GM18873 (cell line): Measurements from ENCODE around the gene CPEB4.

Experiments used
- ATAC-seq: cut with Tn5 transposase; IDR thresholded peaks from one replicate; pipeline ENCODE4 v1.9.1; 2021; ENCODE audit warnings: mild to moderate bottlenecking, moderate library complexity, moderate number of reproducible peaks; ENCODE audit not compliant: unreplicated experiment, low FRiP score

The CPEB4 gene

DNA sequence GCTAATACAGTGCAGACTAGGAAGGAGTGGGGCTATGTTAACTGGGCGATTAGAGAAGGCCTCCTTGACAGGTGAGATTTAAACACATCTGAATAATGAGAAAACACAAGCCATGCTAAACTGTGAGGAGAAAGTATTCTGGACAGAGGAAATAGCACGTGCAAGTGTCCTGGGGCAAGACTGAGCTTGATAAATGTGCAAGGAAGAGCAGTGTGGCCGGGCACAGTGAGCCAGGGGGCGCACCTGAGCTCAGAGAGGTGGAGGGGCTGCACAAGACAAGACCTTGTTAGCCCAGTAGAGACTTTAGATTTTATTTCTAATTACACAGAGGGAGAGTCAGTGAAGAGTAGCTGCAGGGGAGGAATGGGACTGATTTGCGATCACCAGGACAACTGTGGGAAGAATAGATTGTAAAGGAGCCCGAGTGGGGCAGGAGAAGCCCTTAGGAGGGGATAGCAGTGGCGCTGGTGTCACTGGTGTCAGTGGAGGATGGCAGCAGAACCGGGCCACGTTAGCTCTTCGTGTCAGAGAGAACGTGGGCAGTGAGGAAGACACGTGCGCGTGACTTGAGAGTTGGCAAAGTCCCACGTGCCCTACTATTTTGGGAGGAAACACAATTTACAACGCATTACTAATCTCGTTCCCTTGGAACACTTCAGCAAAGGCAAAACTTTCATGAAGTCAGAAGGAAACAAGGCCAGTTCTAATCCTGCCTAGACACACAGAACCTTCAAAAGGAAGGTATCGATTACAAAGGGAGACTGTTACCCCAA lies 82.9 kb downstream of the CPEB4 start:
- ATAC-seq = no peak

GRCh38 chr5:173971681-173972345 lies 83.7 kb downstream of the CPEB4 start:
- no peak for ATAC-seq

DNA sequence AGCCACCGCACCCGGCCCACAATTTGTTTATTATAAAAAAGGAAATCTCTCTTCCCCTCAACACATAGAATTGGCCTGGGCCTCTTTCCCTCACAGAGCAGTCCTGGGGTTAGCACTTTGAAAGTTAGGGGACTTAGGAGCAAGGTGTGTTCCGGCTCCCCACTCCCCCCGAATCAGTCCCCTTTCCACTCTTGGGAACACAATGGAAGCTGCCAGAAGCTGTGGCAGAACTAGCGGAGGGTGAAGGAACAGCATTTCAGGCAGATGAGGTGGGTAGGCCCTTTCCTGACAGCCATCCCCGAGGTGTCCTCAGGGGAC lies 84.4 kb downstream of the CPEB4 start:
- ATAC-seq = no peak

DNA sequence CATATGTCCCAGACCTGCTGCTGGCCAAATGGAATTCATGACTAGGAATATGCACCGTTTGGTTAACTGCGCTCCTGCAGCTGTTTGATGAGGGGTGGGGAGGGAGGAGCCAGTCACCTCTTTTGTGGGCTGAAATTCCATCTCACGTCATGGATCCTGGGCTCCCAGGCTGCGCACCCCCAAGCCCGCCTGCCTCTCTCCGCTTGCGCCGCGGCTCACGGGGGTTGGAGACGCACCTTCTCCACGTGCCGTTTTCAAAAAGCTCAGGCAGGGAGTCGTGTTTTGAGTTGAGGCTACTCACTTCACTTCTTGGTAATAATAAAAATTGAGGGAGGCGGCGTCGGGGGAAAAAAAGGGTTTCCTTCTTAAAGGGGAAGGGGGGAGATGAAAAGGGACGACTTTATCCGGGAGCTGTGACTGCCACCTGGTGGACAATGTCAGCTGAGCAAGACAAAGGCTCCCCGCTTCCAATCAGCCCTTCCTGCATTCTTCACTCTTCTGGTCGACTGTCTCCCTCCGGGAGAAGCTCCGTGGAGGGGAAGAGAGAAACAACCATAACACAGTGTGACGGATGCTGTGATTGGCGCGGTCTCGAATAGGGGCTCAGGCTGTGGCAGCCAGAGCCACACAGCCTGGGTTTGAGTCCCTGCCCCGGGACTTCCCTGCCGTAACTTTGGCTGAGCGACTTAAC lies 84.9 kb downstream of the CPEB4 start:
- ATAC-seq = no peak

- ATAC-seq = no peak
Measured at GRCh38 chr5:173973616-173973969, 85.4 kb downstream of the CPEB4 start.

GRCh38 chr5:173974688-173975239 lies 86.6 kb downstream of the CPEB4 start:
- no peak for ATAC-seq

GRCh38 chr5:173981185-173981761 lies 93.1 kb downstream of the CPEB4 start:
- ATAC-seq = no peak

DNA sequence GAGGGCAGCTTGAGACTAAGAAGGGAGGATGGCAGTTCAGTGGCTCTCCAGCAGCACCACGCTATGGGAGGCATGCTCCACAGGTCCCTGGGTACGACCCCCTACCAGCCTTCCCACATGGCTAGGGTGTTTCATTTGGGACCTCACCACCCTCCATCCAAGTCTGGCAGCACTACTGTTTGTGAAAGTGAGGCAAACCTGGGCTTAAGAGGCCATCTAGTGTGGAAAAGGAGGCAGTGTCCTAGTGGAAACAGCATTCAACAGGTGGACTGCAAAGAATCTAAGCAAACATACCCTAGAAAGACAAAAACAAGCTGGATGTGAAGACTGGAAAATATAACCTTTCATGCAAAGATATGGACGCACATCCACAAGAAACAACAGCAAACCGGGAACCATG lies 96.1 kb downstream of the CPEB4 start:
- ATAC-seq = no peak

- ATAC-seq = no peak
Measured at GRCh38 chr5:173988554-173989431, 100.6 kb downstream of the CPEB4 start, which contains the start of gene C5orf47. Gene C5orf47, plus strand, starts transcription at chr5:173989170. Its CDS starts 94 bp downstream, at chr5:173989264.

- ATAC-seq = no peak
Measured at GRCh38 chr5:173989432-173990082, 101.4 kb downstream of the CPEB4 start.

DNA sequence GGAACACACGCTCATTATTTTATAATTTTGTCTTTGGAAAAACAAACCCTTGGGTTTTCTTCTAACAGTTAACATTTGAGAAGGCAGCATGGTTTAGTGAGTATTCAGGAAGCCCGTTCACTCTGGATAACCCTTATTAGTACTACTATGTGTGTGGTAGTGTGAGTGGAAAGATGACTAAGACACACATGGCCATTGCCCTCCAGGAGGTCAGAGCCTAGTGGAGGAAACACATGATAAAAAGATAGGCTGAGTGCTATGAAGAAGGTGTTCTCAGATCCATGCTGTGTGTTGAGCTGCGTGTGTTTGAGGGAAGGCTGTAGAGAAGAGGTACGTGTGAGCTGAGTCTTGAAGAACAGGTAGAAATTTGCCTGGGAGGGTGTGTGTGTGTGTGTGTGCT lies 109.2 kb downstream of the CPEB4 start:
- ATAC-seq = no peak

GRCh38 chr5:173998531-173998930 lies 110.4 kb downstream of the CPEB4 start:
- no peak for ATAC-seq

DNA sequence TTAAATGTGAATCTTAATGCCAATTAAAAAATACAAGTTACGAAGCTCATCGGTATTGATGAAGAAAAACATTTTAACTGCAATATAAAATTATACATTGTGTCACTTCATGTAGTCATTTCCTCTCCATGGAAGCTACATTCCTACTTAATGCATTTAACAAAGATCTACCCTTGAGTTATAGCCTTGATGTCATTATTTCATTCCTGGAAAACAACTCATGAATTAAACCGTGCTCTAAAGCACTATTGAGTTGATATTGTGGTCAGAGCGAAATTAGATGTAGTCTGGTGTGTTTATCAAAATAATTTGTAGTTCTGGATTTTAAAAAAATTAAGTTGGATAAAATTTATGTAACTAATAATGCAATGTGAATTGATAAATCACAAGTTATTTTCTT lies 111.9 kb downstream of the CPEB4 start:
- ATAC-seq = no peak

DNA sequence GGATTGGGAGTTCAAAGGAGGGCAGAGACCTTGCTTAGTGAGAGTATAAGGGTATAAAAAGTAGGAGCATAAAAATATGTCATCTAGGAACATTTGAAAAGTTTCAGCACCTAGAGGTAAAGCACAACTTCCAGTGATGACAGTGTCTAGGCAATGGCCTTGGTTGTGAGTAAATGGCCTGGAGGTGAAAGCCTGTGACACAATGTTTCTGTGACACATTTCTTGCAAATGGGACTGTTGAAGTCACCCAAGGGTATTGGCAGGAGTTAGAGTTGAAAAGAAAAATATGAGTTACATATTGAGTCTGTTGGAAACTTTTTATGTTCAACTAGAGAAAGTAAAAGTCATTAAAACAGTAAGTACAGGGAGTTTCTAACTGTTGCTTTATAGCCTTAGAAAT lies 115.6 kb downstream of the CPEB4 start:
- no peak for ATAC-seq

DNA sequence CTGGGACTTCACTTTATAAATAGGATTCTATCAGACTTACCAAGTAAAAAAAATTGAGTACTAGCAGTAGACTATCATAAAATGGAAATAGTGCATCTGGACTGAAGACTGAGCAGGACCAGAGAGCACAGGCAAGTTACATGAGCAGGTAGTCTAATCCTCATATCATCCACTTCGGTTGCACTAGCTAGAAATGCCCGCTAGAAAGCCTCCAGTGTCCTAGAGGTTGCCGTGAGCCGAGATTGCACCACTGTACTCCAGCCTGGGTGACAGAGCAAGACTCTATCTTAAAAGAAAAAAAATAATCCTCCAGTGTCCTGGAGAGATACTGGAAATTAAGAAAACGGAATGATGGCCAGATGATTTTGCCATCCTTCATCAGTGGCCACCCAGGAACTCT lies 120.8 kb downstream of the CPEB4 start:
- ATAC-seq = no peak

DNA sequence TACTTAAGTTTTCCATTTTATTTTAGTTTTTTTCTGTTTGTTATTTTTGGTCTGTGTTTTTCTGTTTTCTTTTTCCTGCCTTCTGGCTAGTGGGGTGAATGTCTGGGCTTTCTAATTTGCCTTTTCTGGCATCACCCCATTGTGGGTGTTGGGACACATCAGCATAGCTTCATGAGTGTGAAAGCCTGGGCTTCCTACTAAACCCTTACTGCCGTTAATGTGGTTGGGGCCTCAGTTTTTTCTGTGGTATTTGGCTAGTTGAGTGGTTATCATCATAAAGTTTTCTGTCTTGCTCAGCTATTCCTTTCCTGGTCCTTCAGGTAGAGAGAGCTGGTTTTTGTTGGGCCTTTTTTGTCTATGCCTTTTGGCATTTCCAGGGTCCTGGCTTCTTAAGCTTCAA lies 122.2 kb downstream of the CPEB4 start:
- ATAC-seq = no peak

- no peak for ATAC-seq
Measured at GRCh38 chr5:174011441-174011840, 123.3 kb downstream of the CPEB4 start.
